Measurements from ENCODE around the gene DNAAF5. TPM values are rescaled to one million over a fixed set of nuclear protein-coding genes. Genes with fewer than 3 reads are reported as not detected.

DNAAF5 gene
- polyA plus RNA-seq, 1 of the 3 experiments (the other 2 are of a cell fraction), result 58.5 TPM

GRCh38 chr7:833601-834258 is 107.2 kb downstream of the DNAAF5 start:
- H3K9me2 ChIP-seq, result no peaks in the 10 kb centered on the region
- no peak for DNase-seq
- H3K9ac ChIP-seq, result peak overlapping the region; percentile 78; the same call in 1 of the 2 replicates
- no peak overlapping the region for H3K4me3 ChIP-seq (ENCODE audit: low read depth in 2 of 2, low read length in 1 of 2)
- peaks cover 7 to 21% of the 10 kb centered on the region in 2 experiments for H3K36me3 ChIP-seq (replicated peaks in 1 of 2; ENCODE audit: control insufficient read depth in 1 of 2, insufficient read depth in 2 of 2, low read length in 1 of 2)
- 89% methylated on average over 8 of the region's 8 CpGs for WGBS (ENCODE audit: low lambda C conversion rate)
- no peaks in the 10 kb centered on the region for H3K27me3 ChIP-seq (ENCODE audit: insufficient read depth)
- H3K79me2 ChIP-seq (ENCODE audit: insufficient read depth), result peaks cover 93% of the 10 kb centered on the region
- ChIA-PET POLR2A (no interaction called here), CTCF (interaction anchor here (1.1 to 4.0 kb wide), 5 partner anchors 11 to 60 kb away, joined by 3 to 17 read pairs (median 9); no protein-coding TSS in a partner anchor)
- H3F3A ChIP-seq (replicated peaks; ENCODE audit: insufficient read depth), result peaks cover 37% of the 10 kb centered on the region
- TF ChIP-seq SMC3 (IDR thresholded peaks at IDR 0.05; ENCODE audit: low read depth, low read length), result no peak
- TF ChIP-seq, protein P1, sequence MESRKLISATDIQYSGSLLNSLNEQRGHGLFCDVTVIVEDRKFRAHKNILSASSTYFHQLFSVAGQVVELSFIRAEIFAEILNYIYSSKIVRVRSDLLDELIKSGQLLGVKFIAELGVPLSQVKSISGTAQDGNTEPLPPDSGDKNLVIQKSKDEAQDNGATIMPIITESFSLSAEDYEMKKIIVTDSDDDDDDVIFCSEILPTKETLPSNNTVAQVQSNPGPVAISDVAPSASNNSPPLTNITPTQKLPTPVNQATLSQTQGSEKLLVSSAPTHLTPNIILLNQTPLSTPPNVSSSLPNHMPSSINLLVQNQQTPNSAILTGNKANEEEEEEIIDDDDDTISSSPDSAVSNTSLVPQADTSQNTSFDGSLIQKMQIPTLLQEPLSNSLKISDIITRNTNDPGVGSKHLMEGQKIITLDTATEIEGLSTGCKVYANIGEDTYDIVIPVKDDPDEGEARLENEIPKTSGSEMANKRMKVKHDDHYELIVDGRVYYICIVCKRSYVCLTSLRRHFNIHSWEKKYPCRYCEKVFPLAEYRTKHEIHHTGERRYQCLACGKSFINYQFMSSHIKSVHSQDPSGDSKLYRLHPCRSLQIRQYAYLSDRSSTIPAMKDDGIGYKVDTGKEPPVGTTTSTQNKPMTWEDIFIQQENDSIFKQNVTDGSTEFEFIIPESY (IDR thresholded peaks at IDR 0.05; ENCODE audit: borderline replicate concordance, low read depth), result no peak
- no peak for TF ChIP-seq GATA2 (CRISPR knock-in tag; IDR thresholded peaks at IDR 0.05)
- TF ChIP-seq, protein P2, sequence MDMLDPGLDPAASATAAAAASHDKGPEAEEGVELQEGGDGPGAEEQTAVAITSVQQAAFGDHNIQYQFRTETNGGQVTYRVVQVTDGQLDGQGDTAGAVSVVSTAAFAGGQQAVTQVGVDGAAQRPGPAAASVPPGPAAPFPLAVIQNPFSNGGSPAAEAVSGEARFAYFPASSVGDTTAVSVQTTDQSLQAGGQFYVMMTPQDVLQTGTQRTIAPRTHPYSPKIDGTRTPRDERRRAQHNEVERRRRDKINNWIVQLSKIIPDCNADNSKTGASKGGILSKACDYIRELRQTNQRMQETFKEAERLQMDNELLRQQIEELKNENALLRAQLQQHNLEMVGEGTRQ (IDR thresholded peaks at IDR 0.05; ENCODE audit: borderline replicate concordance, low read depth, low read length), result no peak
- TF ChIP-seq RAD21 (IDR thresholded peaks at IDR 0.05; ENCODE audit: low read length), result no peak
- no peak for TF ChIP-seq MXI1 (IDR thresholded peaks at IDR 0.05; ENCODE audit: low read depth, low read length)
- TF ChIP-seq MAX (IDR thresholded peaks at IDR 0.05; ENCODE audit: low read depth), result no peak
- no peak for TF ChIP-seq CTCF (IDR thresholded peaks at IDR 0.05)
- TF ChIP-seq TEAD4 (IDR thresholded peaks at IDR 0.05; ENCODE audit: borderline replicate concordance, insufficient read depth), result no peak
- no peak for TF ChIP-seq FOXM1 (IDR thresholded peaks at IDR 0.05; ENCODE audit: low read depth)
- TF ChIP-seq TAF1 (IDR thresholded peaks at IDR 0.05; ENCODE audit: borderline replicate concordance, low read depth, low read length), result no peak
- H3K4me2 ChIP-seq, result no peak overlapping the region
- peak overlapping the region in 1 of 2 experiments; percentile 98; a peak in 2 of 4 replicates for H3K27ac ChIP-seq (ENCODE audit: low read depth in 2 of 2, low read length in 1 of 2)
- H4K20me1 ChIP-seq (ENCODE audit: insufficient read depth), result peaks cover 22% of the 10 kb centered on the region
- H3K4me1 ChIP-seq (ENCODE audit: control insufficient read depth in 1 of 2, insufficient read depth in 2 of 2, low read depth in 1 of 2, low read length in 1 of 2), result peaks cover 20 to 26% of the 10 kb centered on the region in 2 experiments; a peak in 3 of 4 replicates
- no peak overlapping the region for H2AFZ ChIP-seq (ENCODE audit: low read depth)
- H3K9me3 ChIP-seq, result no peaks in the 10 kb centered on the region
